Thyroid gland (tissue), 4 donors: Measurements from ENCODE around the gene TOP2B. TPM values are rescaled to one million over a fixed set of nuclear protein-coding genes. Genes with fewer than 3 reads are reported as not detected.

Experiments
- DNase-seq, 2 donors: peaks; one replicate each; pipeline ENCODE4 v3.0.0-alpha.2; 2019
- H3K27ac ChIP-seq, 3 donors: fragments of 200-600 bp; sonication (generic); 1 replicate in 2 of 3; 2 replicates in 1 of 3; pipeline ENCODE4 v1.5.1; 2016 to 2019; ENCODE audit warnings: mild to moderate bottlenecking in 1 of 3, moderate library complexity in 1 of 3
- H3K27me3 ChIP-seq: fragments of 200-600 bp; sonication (generic); one replicate; pipeline ENCODE4 v1.5.1; 2019
- H3K36me3 ChIP-seq, 2 donors: fragments of 200-600 bp; sonication (generic); one replicate each; pipeline ENCODE4 v1.5.1; 2016 to 2019
- H3K4me1 ChIP-seq, 2 donors: fragments of 200-600 bp; sonication (generic); one replicate each; pipeline ENCODE4 v1.5.1; 2017 to 2019
- H3K4me3 ChIP-seq, 3 donors: fragments of 200-600 bp; sonication (generic); replicated peaks in 1 of 3; 1 replicate in 2 of 3; 2 replicates in 1 of 3; pipeline ENCODE4 v1.5.1; 2016; ENCODE audit warnings: mild to moderate bottlenecking in 1 of 3
- H3K9me3 ChIP-seq: fragments of 200-600 bp; sonication (generic); one replicate; pipeline ENCODE4 v1.5.1; 2017
- CTCF ChIP-seq, 6 experiments: fragments of 200-600 bp in 3 of 6; fragments of 450-650 bp in 3 of 6; sonication (generic) in 3 of 6; IDR thresholded peaks; one replicate each; pipeline ENCODE4 v1.5.1; 2016 to 2019; ENCODE audit warnings: antibody characterized with exemption in 6 of 6, mild to moderate bottlenecking in 2 of 6, inconsistent platforms in 1 of 6, moderate library complexity in 1 of 6
- POLR2A ChIP-seq, 2 donors: fragments of 450-650 bp; IDR thresholded peaks; one replicate each; pipeline ENCODE4 v1.6.1; 2017; ENCODE audit warnings: antibody characterized with exemption in 2 of 2, mild to moderate bottlenecking in 2 of 2, moderate library complexity in 1 of 2
- whole genome bisulfite sequencing, 2 donors: methylation state at CpG; one replicate each; pipeline ENCODE4 v1.1.5; 2017; 5-methylcytosine and 5-hydroxymethylcytosine counted together
- intact Hi-C: fragments of 100-400 bp; cut with DNase I; formaldehyde crosslinking; loops from one replicate; pipeline ENCODE4 v1.15.1; 2023
- total RNA-seq, 4 donors: library from RNA; depleted of rRNA; stranded (reverse); fragments of >200 nt; gene quantifications; one replicate each; pipeline ENCODE4 v1.2.3, GENCODE V29; 2016

TOP2B gene
- total RNA-seq, 4 donors from 2014 or later = 109 to 180 (median 131) TPM

- WGBS, 2 donors = 91 to 92% methylated on average over 1 of the region's 1 CpG
- H3K4me1 ChIP-seq = peaks cover 40 to 42% of the 10 kb centered on the region in 2 donors
These were observed 67.1 kb downstream of the TOP2B start for GRCh38 chr3:25597535-25598101.

GRCh38 chr3:25594007-25594502, 70.7 kb downstream of the TOP2B start:
- DNase-seq = peak; percentile 43 to 52
- H3K4me1 ChIP-seq = peaks cover 47 to 49% of the 10 kb centered on the region in 2 donors
- WGBS, 2 donors = 0% methylated on average over 1 of the region's 1 CpG

More at GRCh38 chr3:25597535-25598101, 67.1 kb downstream of the TOP2B start:
- Histone ChIP-seq H3K36me3 (peaks cover 0 to 9% of the 10 kb centered on the region in 2 donors), H3K27ac (peak overlapping the region in 1 of 3 donors; percentile 43), H3K9me3 (no peaks in the 10 kb centered on the region), H3K27me3 (no peaks in the 10 kb centered on the region), H3K4me3 (no peak overlapping the region)
- intact Hi-C loops = loop anchor here (5.0 to 10.0 kb wide), 4 partner anchors 173 to 825 kb away; partner anchors contain the start of gene RARB
- TF ChIP-seq POLR2A (IDR thresholded peaks at IDR 0.05) = no peak
- TF ChIP-seq CTCF (IDR thresholded peaks at IDR 0.05) = no peak
- DNase-seq = no peak

GRCh38 chr3:25593001-25593400, 71.7 kb downstream of the TOP2B start:
- no peak for DNase-seq
- Histone ChIP-seq H3K36me3 (peaks cover 0 to 8% of the 10 kb centered on the region in 2 donors), H3K27ac (peak overlapping the region; percentile 29 to 60 (median 41)), H3K4me3 (no peak overlapping the region), H3K4me1 (peaks cover 47 to 49% of the 10 kb centered on the region in 2 donors), H3K9me3 (no peaks in the 10 kb centered on the region), H3K27me3 (no peaks in the 10 kb centered on the region)
- intact Hi-C loops = loop anchor here (10.0 kb wide), 3 partner anchors 168 to 628 kb away; partner anchors contain the start of gene RARB
- no peak for TF ChIP-seq POLR2A (IDR thresholded peaks at IDR 0.05)
- TF ChIP-seq CTCF (IDR thresholded peaks at IDR 0.05) = no peak

More at GRCh38 chr3:25594007-25594502, 70.7 kb downstream of the TOP2B start:
- Histone ChIP-seq H3K27me3 (no peaks in the 10 kb centered on the region), H3K36me3 (peaks cover 0 to 9% of the 10 kb centered on the region in 2 donors), H3K4me3 (no peak overlapping the region), H3K9me3 (no peaks in the 10 kb centered on the region), H3K27ac (peak overlapping the region; percentile 7 to 39 (median 29))
- TF ChIP-seq CTCF (IDR thresholded peaks at IDR 0.05) (peak; percentile 83 to 99 (median 87)), POLR2A (IDR thresholded peaks at IDR 0.05) (no peak)
- intact Hi-C loops = loop anchor here (10.0 kb wide), 3 partner anchors 169 to 629 kb away; partner anchors contain the start of gene RARB

DNA sequence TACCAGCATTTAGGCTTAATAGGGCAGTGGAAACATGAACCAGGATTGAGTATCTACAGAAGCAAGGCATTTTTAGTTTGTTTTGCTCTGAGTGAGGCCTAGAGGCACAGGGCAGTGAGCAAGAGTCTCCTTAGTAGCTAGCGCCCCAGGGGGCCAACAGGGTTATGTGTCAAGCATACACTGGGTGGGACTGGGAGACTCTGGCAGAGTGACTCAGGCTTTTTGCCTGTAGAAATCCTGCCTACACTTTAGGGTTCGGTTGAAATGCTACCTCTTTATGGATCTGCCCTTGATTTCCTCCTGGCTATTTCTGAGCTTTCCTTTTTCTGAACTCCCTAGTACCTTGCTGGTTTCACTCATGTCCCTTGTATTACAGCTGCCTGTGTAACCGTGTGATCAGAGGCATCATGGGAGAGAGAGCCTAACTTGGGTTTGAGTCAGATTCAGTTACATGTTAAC, 72.2 kb downstream of the TOP2B start:
- H3K4me1 ChIP-seq = peaks cover 47 to 49% of the 10 kb centered on the region in 2 donors
- DNase-seq = peak; percentile 81 to 83
- no peaks in the 10 kb centered on the region for H3K9me3 ChIP-seq
- 44 to 47% methylated on average over 3 of the region's 3 CpGs for WGBS, 2 donors
- peaks cover 0 to 5% of the 10 kb centered on the region in 2 donors for H3K36me3 ChIP-seq
- TF ChIP-seq POLR2A (IDR thresholded peaks at IDR 0.05) (no peak), CTCF (IDR thresholded peaks at IDR 0.05) (peak in 4 of 6 experiments; percentile 31 to 57 (median 50))
- H3K4me3 ChIP-seq = no peak overlapping the region
- intact Hi-C loops = loop anchor here (10.0 kb wide), 3 partner anchors 168 to 628 kb away; partner anchors contain the start of gene RARB
- H3K27ac ChIP-seq = peak overlapping the region; percentile 29 to 60 (median 41)
- H3K27me3 ChIP-seq = no peaks in the 10 kb centered on the region

GRCh38 chr3:25589783-25590258, 74.9 kb downstream of the TOP2B start:
- H3K4me3 ChIP-seq = no peak overlapping the region
- H3K27ac ChIP-seq = no peak overlapping the region
- intact Hi-C loops = loop anchor here (10.0 kb wide), 4 partner anchors 165 to 625 kb away; partner anchors contain the start of gene RARB
- WGBS, 2 donors = 79 to 80% methylated on average over 8 of the region's 8 CpGs
- H3K27me3 ChIP-seq = no peaks in the 10 kb centered on the region
- peaks cover 26 to 29% of the 10 kb centered on the region in 2 donors for H3K4me1 ChIP-seq
- DNase-seq = no peak
- no peak for TF ChIP-seq CTCF (IDR thresholded peaks at IDR 0.05)
- no peak for TF ChIP-seq POLR2A (IDR thresholded peaks at IDR 0.05)
- H3K36me3 ChIP-seq = no peaks in the 10 kb centered on the region
- no peaks in the 10 kb centered on the region for H3K9me3 ChIP-seq
